Memory B cell (primary cell): ENCODE data around the gene EMP3.
"Not testable (repeated sequence)": the region's sequence is repeated elsewhere in the genome, so short reads cannot be mapped to it uniquely, and the experiment has no call there.

ENCODE experiments used
- ATAC-seq: fragments of 150-1000 bp; cut with Tn5 transposase; 2 replicates; pipeline ENCODE4 v1.10.0; 2021; ENCODE audit warnings: low read depth, mild to moderate bottlenecking, moderate library complexity
- DNase-seq, 2 donors: peaks; one replicate each; pipeline ENCODE4 v3.0.0; 2022; ENCODE audit warnings: low spot score in 2 of 2
- H3K27ac Mint-ChIP-seq: one replicate; pipeline ENCODE4 v1.8.0; 2022; ENCODE audit warnings: mild to moderate bottlenecking, moderate library complexity, mixed read lengths
- H3K27me3 Mint-ChIP-seq: one replicate; pipeline ENCODE4 v1.8.0; 2022; ENCODE audit warnings: mixed read lengths
- H3K36me3 Mint-ChIP-seq: one replicate; pipeline ENCODE4 v1.8.0; 2022; ENCODE audit warnings: mild to moderate bottlenecking, mixed read lengths
- H3K4me1 Mint-ChIP-seq: one replicate; pipeline ENCODE4 v1.8.0; 2022; ENCODE audit warnings: mixed read lengths
- H3K4me3 Mint-ChIP-seq: one replicate; pipeline ENCODE4 v1.8.0; 2022; ENCODE audit warnings: mild to moderate bottlenecking, moderate library complexity, mixed read lengths
- H3K9me3 Mint-ChIP-seq: one replicate; pipeline ENCODE4 v1.8.0; 2022; ENCODE audit warnings: mixed read lengths

EMP3 gene

DNA sequence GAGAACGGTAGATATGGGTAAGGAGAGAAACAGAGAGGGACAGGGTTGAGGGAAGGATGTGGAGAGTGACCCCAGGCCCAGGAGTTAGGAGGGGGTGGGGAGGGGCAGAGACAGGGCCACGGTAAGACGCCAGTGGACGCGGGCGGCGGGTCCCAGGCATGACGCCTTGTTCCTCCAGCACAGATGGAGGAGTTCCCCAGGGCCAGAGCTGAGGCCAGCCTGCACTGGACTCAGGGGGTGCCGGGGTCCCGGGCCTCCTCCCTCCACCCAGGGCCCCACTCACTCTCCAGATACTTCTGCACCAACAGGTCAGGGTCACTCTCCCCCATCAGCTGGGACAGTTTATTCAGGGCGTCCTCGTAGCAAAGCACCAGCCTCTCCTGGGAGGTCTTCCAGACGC is 22.0 kb upstream of the EMP3 start:
- H3K27ac Mint-ChIP-seq, result no peak overlapping the region
- no peak for ATAC-seq
- no peaks in the 10 kb centered on the region for H3K9me3 Mint-ChIP-seq
- no peaks in the 10 kb centered on the region for H3K4me1 Mint-ChIP-seq
- H3K36me3 Mint-ChIP-seq, result no peaks in the 10 kb centered on the region
- peaks cover 1% of the 10 kb centered on the region for H3K27me3 Mint-ChIP-seq
- no peak overlapping the region for H3K4me3 Mint-ChIP-seq
- no peak for DNase-seq

DNA sequence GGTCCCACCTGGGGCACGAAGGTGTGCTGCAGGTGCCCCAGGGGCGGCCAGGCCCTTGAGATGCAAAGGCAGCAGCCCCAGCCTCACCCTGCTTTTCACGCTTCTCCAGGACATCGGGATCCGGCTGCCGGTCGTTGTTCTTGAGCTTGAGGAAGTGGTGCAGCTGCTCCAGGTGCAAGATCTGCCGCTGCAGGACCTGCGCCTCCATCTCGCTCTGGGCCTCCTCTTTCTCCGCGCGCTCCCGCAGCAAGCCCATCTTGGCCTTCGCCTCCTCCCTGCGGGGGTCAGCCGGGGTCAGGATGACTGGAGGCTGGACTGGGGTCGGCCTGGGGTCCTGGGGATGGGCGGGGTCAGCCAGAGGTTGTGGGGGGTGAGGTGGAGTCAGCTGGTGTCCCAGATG is 21.5 kb upstream of the EMP3 start:
- no peak overlapping the region for H3K27ac Mint-ChIP-seq
- no peak overlapping the region for H3K4me3 Mint-ChIP-seq
- no peak for ATAC-seq

DNA sequence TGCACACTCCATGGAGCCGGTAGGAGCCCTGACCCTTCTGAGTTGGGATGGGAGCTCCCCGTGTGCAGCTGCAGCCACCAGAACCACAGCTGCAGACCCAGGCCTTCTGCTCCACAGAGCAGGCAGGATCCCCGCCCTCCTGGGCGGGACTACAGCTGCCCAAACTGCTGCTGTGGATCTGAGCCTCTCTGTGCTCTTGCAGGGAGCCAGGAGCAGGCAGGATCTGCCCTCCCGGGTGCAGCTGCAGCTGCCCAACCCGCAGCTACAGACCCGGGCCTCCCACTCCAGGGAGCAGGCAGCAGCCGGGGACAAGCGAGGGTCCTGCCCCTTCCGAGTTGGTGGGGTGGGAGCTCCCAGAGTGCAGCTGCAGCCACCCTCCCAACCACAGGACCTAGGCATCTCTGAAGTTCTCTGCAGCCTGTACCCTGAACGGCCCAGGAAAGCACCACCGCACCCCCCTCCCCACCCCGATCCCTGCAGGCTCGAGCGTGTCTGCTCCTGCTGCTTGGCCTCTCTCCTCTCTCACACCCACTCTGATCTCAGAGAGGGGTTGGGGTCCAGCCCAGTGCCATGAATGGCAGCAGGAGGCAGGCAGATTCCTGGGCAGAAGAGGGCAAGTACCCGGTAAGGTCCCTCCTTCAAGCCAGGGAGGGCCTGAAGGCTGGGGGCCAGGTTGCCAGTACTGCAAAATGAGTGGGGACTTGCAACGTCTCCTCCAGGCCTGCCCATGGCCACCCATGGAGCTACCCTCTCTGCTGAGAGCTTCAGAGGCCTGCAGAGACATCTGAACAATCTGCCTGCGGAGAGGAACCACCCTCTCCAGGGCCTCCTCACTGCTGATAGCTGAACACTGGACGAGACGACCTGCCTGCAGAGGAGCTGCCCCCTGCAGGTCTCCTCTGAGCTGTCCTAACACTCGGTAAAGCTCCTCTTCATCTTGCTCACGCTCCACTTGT is 16.4 kb upstream of the EMP3 start:
- no peaks in the 10 kb centered on the region for H3K9me3 Mint-ChIP-seq
- no peaks in the 10 kb centered on the region for H3K36me3 Mint-ChIP-seq
- H3K4me1 Mint-ChIP-seq, result no peaks in the 10 kb centered on the region
- no peak overlapping the region for H3K27ac Mint-ChIP-seq
- no peak overlapping the region for H3K4me3 Mint-ChIP-seq
- no peak for DNase-seq
- peaks cover 2% of the 10 kb centered on the region for H3K27me3 Mint-ChIP-seq
- no peak for ATAC-seq

More for the DNA sequence above, 21.5 kb upstream of the EMP3 start:
- no peaks in the 10 kb centered on the region for H3K9me3 Mint-ChIP-seq
- no peaks in the 10 kb centered on the region for H3K36me3 Mint-ChIP-seq
- DNase-seq, result no peak
- H3K27me3 Mint-ChIP-seq, result peaks cover under 1% of the 10 kb centered on the region
- no peaks in the 10 kb centered on the region for H3K4me1 Mint-ChIP-seq

DNA sequence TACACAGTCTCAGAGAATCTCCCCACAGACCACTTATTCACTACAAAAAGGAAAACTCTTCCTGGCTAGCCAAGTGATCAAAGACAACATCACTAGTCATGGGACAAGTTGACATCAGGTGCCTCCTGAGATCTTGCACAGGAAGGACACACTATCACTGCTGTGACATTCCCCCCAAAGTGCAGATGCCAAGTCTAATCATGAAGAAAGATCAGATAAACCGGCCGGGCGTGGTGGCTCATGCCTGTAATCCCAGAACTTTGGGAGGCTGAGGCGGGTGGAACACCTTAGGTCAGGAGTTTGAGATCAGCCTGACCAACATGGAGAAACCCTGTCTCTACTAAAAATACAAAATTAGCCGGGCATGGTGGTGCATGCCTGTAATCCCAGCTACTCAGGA is 15.6 kb upstream of the EMP3 start:
- H3K9me3 Mint-ChIP-seq, H3K4me1 Mint-ChIP-seq, H3K4me3 Mint-ChIP-seq, ATAC-seq, DNase-seq, H3K36me3 Mint-ChIP-seq, H3K27me3 Mint-ChIP-seq, H3K27ac Mint-ChIP-seq: not testable (repeated sequence)

DNA sequence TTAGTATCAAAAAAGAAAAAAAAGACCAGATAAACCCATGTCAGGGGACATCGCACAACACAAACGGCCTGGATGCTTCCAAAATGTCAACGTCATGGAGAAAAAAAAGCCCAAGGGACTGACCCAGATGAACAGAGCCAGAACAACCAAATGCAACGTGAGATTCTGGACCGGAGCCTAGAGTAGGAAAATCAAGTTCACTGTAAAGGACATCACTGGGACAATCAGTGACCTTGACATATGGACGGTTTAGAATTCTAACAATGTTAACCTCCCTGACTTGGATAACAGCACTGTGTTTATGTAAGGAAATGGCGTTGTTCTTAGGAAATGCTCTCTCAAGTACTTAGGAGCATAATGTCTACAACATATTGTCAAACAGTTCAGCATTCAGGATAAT is 15.1 kb upstream of the EMP3 start:
- Mint-ChIP-seq H3K27me3 (peaks cover 2% of the 10 kb centered on the region), H3K4me3 (no peak overlapping the region), H3K27ac (no peak overlapping the region), H3K36me3 (no peaks in the 10 kb centered on the region), H3K9me3 (no peaks in the 10 kb centered on the region), H3K4me1 (no peaks in the 10 kb centered on the region)
- no peak for DNase-seq
- ATAC-seq, result no peak

DNA sequence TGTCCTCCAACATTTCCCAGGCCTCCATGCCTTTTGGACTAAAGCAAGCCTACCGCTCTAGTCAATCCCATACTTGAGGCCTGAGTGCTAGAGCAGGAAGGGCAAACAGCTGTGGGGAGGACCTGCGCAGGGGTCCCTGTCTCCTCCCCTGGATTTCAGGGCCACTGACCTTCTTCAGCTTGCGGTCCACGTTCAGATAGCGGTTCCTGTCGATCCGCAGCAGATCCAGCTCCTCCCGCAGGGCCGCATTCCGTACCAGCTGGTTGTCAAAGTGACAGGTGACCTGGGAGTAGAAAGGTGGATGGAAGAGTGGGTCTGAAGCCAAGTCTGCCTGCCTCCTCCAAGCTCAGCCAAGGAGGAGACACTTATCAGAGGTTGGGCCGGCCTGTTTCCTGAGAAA is 14.0 kb upstream of the EMP3 start:
- H3K4me1 Mint-ChIP-seq, result no peaks in the 10 kb centered on the region
- ATAC-seq (no peak), DNase-seq (no peak)
- H3K36me3 Mint-ChIP-seq, result no peaks in the 10 kb centered on the region
- no peak overlapping the region for H3K27ac Mint-ChIP-seq
- no peaks in the 10 kb centered on the region for H3K9me3 Mint-ChIP-seq
- H3K4me3 Mint-ChIP-seq, result no peak overlapping the region
- H3K27me3 Mint-ChIP-seq, result peaks cover 2% of the 10 kb centered on the region

DNA sequence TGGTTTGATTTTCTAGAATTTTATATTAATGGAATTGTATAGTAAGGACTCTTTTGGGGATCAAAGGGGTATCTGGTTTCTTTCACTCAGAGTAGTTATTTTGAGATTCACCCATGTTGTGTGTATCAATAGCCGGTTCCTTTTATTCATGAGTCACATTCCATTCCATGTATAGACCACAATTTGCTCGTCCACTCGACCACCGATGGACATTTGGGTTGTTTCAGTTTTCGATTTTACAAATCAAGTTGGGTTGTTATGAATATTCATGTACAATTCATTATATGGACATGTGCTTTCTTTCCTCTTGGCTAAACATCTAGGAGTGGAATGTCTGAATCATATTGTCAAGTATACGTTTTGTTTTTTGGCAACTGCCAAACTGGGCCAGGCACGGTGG is 9.6 kb upstream of the EMP3 start:
- H3K4me3 Mint-ChIP-seq, result no peak overlapping the region
- ATAC-seq, result no peak
- H3K9me3 Mint-ChIP-seq, result no peaks in the 10 kb centered on the region
- peaks cover 9% of the 10 kb centered on the region for H3K4me1 Mint-ChIP-seq
- DNase-seq, result no peak
- H3K27ac Mint-ChIP-seq, result no peak overlapping the region
- H3K36me3 Mint-ChIP-seq, result no peaks in the 10 kb centered on the region
- H3K27me3 Mint-ChIP-seq, result peaks cover 2% of the 10 kb centered on the region

DNA sequence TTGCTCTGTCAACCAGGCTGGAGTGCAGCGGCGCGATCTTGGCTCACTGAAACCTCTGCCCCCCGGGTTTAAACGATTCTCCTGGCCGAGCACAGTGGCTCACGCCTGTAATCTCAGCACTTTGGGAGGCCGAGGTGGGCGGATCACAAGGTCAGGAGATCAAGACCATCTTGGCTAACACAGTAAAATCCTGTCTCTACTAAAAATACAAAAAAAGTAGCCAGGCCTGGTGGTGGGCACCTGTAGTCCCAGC is 7.7 kb upstream of the EMP3 start:
- not testable (repeated sequence) for H3K27ac Mint-ChIP-seq, H3K4me3 Mint-ChIP-seq, H3K9me3 Mint-ChIP-seq, H3K27me3 Mint-ChIP-seq, ATAC-seq, H3K36me3 Mint-ChIP-seq, DNase-seq
- H3K4me1 Mint-ChIP-seq, result peaks cover 18% of the 10 kb centered on the region

DNA sequence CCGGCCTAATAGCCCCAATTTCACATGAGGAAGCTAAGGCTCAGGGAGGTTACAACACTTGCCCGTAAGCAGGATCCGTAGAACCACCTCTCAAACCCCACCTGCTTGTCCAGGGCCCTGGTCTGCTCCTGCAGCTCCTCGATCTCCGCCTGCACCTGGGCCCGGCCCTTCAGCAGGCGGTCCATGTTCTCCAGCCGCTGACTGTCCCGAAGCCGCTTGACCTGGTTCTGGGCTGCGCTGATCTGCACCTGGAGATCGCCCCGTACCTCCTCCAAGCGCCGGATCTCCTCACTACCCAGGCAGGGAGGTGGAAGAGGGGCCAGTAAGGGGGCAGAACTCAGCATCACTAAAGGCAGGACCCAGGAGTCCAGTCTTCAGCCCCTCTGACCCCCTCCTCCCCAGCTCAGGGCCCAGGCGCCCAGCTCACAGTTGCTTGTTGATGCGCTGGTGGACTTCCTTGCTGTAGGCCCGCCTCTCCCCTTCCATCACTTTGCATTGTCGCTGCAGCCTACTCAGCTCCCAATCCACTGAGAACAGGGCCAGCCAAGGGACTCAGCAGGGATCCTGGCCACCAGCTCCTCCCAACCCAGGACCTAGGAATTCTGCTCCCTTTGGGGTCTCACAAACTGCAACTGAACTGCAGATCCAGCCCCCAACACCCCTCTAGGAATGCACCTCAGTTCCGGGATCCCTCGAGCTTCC is 6.9 kb upstream of the EMP3 start:
- DNase-seq (no peak), ATAC-seq (no peak)
- H3K9me3 Mint-ChIP-seq, result peaks cover under 1% of the 10 kb centered on the region
- peaks cover 22% of the 10 kb centered on the region for H3K4me1 Mint-ChIP-seq
- H3K4me3 Mint-ChIP-seq, result no peak overlapping the region
- H3K27me3 Mint-ChIP-seq, result no peaks in the 10 kb centered on the region
- no peak overlapping the region for H3K27ac Mint-ChIP-seq
- peaks cover under 1% of the 10 kb centered on the region for H3K36me3 Mint-ChIP-seq

DNA sequence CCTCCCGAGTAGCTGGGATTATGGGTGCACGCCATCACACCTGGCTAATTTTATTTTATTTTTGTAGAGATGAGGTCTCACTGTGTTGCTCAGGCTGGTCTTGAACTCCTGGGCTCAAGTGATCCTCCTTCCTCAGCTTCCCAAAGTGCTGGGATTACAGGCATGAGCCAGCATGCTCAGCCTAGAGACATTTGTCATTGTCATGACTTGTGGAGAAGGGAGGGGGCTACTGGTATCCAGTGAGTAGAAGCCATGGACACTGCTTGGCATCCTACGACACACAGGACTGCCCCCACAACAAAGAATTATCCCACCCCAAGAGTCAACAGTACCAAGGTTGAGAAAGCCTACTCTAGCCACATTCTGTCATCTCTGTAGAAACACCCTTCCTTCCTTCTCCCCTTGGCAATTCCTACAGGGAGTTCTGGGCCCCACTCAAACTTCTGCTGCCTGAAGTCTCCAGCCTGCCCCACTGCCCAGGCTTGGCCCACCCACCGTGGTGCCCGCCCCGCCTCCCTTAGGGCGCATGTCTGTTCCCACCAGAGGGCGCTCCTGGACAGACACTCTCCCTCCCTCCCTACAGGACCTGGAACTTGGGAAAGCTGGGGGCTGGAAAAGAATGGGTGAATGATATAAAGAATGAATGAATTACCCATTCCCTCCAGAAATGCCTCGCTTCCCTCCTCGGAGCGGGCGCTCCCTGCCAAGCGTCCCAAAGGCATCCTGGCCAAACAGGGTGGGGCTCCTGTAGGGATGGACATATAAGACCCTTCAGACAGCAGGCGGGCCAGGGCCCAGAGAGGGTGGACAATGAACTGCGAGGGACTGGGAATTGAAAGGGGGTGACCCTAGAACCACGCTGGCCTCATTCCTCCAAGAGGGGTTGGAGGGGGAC is 5.5 kb upstream of the EMP3 start:
- Mint-ChIP-seq H3K27ac (peak overlapping the region; percentile 98), H3K4me3 (peak overlapping the region; percentile 90)
- DNase-seq, result peak; percentile 80 to 85

DNA sequence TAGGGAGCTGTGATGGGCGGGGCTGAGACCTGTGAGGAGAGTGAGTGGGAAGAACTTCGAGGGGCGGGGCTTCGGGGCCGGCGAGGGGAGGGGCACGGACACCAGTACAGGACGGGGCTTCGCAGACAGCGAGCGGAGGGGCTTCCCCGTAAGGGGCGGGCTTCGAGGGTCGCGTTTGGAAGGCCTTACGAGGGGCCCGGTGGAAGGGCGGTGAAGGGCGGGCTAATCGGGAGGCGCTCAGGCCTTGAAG is 4.1 kb upstream of the EMP3 start:
- Mint-ChIP-seq H3K27me3 (no peaks in the 10 kb centered on the region), H3K27ac (peak overlapping the region; percentile 98), H3K4me1 (peaks cover 35% of the 10 kb centered on the region), H3K36me3 (peaks cover 6% of the 10 kb centered on the region), H3K4me3 (peak overlapping the region; percentile 90), H3K9me3 (peaks cover 1% of the 10 kb centered on the region)
- DNase-seq, result peak; percentile 85 to 93
- peak; percentile 57 for ATAC-seq

More for the DNA sequence above, 5.5 kb upstream of the EMP3 start:
- peak; percentile 14 for ATAC-seq
- H3K27me3 Mint-ChIP-seq, result no peaks in the 10 kb centered on the region
- H3K36me3 Mint-ChIP-seq, result peaks cover 3% of the 10 kb centered on the region
- peaks cover 30% of the 10 kb centered on the region for H3K4me1 Mint-ChIP-seq
- peaks cover 1% of the 10 kb centered on the region for H3K9me3 Mint-ChIP-seq

DNA sequence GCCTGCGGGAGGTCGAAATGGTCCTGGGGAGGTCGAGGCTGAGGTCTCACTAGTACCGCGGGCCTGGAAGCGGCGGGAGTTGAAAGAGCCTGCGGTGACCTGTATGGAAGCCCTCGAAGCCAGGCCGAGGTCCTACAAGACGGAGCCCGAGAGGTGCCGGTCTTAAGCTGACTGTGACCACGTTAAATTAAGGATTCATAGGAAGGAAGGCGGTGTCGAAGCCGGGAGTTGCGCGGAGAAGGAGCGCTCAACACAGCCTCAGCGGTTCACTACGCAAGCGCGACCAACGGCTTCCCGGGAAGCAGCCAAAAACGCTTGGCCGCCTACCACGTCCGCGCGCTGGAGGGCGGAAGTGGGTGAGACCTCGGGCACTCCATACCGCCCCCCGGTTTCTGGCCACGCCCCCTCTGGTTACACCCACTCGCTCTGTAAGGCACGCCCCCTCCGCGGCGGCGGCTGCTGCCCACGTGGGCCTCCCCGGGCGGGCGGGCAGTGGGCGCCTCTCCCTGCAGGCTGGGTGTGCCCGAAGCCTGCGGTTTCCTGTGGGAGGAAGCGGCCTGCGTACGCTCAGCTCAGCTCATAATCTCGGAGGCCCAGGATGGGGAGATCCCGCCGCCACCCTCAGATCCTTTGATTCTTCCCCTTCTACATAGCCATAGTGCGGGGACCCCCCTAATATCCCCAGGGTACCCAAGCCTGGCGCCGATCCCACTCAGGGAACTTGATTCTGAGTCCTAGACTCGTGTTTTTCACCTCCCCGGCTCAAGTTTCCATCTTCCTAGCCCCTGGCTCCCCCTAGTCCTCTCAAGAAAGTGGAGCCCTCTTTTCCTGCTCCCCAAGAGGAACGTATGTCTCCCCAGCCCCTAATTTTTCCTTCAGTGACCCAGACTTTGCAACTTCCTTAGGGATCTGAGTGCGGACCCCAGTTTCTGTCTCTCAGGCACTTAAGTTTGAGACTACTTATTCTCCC is 3.4 kb upstream of the EMP3 start:
- H3K4me1 Mint-ChIP-seq, result peaks cover 38% of the 10 kb centered on the region
- no peaks in the 10 kb centered on the region for H3K27me3 Mint-ChIP-seq
- H3K27ac Mint-ChIP-seq, result peak overlapping the region; percentile 98
- DNase-seq, result peak; percentile 98 to 100
- H3K36me3 Mint-ChIP-seq, result peaks cover 9% of the 10 kb centered on the region
- peak; percentile 68 for ATAC-seq
- peaks cover 1% of the 10 kb centered on the region for H3K9me3 Mint-ChIP-seq
- H3K4me3 Mint-ChIP-seq, result peak overlapping the region; percentile 90

DNA sequence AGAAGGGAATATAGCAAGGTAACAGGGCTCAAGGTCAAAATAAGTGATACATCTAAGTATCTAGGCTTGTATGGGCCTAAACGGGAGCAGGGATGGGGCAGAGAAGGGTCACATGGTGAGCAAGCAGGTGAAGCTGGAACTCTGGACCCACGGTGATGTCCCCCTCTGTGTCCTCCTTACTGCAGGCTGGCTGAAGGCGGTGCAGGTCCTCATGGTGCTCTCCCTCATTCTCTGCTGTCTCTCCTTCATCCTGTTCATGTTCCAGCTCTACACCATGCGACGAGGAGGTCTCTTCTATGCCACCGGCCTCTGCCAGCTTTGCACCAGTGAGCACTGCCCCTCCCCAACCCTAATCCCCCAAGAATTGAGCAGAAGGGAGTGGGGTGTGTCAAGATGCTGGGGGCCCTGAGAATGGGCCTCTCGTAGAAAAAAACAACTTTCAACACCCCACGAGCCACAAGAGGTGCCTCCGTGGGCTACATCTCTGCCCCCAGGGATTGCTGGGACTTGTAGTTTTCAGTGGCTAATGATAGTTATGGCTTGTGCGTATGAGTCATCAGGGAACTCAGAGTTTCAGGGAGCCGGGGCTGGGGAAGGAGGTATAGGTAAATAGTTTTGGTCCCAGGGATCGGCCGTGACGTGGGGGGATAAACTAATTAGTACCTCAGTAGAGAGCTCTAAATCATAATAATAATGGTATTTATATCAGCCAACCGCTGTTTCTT is 4.0 kb downstream of the EMP3 start:
- Mint-ChIP-seq H3K4me3 (peak overlapping the region; percentile 79), H3K27ac (peak overlapping the region; percentile 92), H3K27me3 (no peaks in the 10 kb centered on the region), H3K4me1 (peaks cover 50% of the 10 kb centered on the region), H3K9me3 (no peaks in the 10 kb centered on the region), H3K36me3 (peaks cover 33% of the 10 kb centered on the region)
- DNase-seq (no peak), ATAC-seq (no peak)
